Skeletal muscle tissue (tissue), 4 donors: ENCODE data around the gene CDKAL1. TPM values are rescaled to one million over a fixed set of nuclear protein-coding genes. Genes with fewer than 3 reads are reported as not detected.
"Not testable (repeated sequence)": the region's sequence is repeated elsewhere in the genome, so short reads cannot be mapped to it uniquely, and the experiment has no call there.

ENCODE experiments used
- H3K27ac ChIP-seq: one replicate; pipeline ENCODE4 v1.7.0; 2013; ENCODE audit warnings: mild to moderate bottlenecking, low read depth, low read length, inconsistent platforms
- H3K27me3 ChIP-seq, 3 donors: one replicate each; pipeline ENCODE4 v1.7.0; 2013; ENCODE audit warnings: low read length in 3 of 3; ENCODE audit not compliant: control insufficient read depth in 3 of 3, insufficient read depth in 3 of 3
- H3K36me3 ChIP-seq, 3 donors: one replicate each; pipeline ENCODE4 v1.7.0; 2013; ENCODE audit warnings: low read length in 3 of 3; ENCODE audit not compliant: control insufficient read depth in 3 of 3, insufficient read depth in 3 of 3
- H3K4me1 ChIP-seq, 3 donors: one replicate each; pipeline ENCODE4 v1.7.0; 2013; ENCODE audit warnings: low read length in 3 of 3, mild to moderate bottlenecking in 3 of 3; ENCODE audit not compliant: control insufficient read depth in 3 of 3, insufficient read depth in 3 of 3
- H3K4me3 ChIP-seq, 3 donors: one replicate each; pipeline ENCODE4 v1.7.0; 2013; ENCODE audit warnings: low read length in 3 of 3
- H3K9ac ChIP-seq, 3 donors: one replicate each; pipeline ENCODE4 v1.7.0; 2013; ENCODE audit warnings: low read length in 3 of 3, mild to moderate bottlenecking in 3 of 3, moderate library complexity in 2 of 3, low read depth in 1 of 3
- H3K9me3 ChIP-seq, 3 donors: one replicate each; pipeline ENCODE4 v1.7.0; 2013; ENCODE audit warnings: low read length in 3 of 3; ENCODE audit not compliant: control insufficient read depth in 3 of 3
- total RNA-seq: library from RNA; depleted of rRNA; stranded (reverse); fragments of >200 nt; gene quantifications from one replicate; pipeline ENCODE4 v1.2.3, GENCODE V29; 2014
- donor health status: Osteomylitis.

Gene CDKAL1
- total RNA-seq, 1 donor from 2014 or later: 42.8 TPM

DNA sequence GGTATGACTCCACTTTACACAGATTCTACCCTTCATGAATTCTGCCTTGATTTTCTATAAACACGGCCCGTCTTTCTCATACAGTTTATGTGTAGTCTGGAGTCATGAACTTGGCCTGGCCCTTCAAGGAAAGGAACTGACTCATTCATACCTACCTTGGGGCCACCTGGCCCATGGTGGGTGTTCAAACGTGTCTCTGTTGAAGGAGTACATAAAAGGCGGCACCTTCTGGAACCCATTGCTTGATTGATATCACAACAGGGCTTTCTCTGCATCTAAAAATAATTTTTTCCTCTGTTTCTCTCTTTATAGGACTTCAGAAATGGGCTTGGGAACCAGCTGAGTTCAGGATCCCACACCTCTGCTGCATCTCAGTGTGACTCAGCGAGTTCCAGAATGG, 696.3 kb downstream of the CDKAL1 start:
- H3K4me1 ChIP-seq: no peaks in the 10 kb centered on the region
- H3K27ac ChIP-seq: no peak overlapping the region
- no peaks in the 10 kb centered on the region for H3K9me3 ChIP-seq
- no peaks in the 10 kb centered on the region for H3K27me3 ChIP-seq
- no peak overlapping the region for H3K4me3 ChIP-seq
- H3K9ac ChIP-seq: no peak overlapping the region
- H3K36me3 ChIP-seq: peaks cover 7 to 16% (median 15%) of the 10 kb centered on the region in 3 donors

DNA sequence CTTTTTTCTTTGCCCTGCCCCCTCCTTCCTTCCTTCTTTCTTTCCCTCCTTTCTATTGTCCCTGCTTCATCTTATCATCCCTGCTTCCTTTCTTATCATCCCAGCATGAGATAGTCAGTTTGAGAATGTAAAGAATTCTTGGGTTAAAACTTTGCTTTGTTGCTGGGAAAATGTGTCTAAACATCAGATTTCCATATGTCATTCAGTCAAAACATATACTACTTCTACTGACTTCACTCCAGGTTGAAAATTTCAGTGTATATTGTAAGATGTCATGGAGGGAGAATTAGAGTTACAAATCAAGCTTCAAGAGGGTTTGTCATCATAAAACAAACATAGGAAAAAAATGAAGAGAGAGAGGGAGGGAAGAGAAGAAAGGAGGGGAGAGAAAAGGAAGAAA, 700.9 kb downstream of the CDKAL1 start:
- Histone ChIP-seq H3K27me3 (no peaks in the 10 kb centered on the region), H3K27ac (no peak overlapping the region), H3K9ac (no peak overlapping the region), H3K9me3 (peaks cover 0 to 3% (median 0%) of the 10 kb centered on the region in 3 donors), H3K4me3 (no peak overlapping the region), H3K4me1 (no peaks in the 10 kb centered on the region), H3K36me3 (peaks cover 7 to 16% (median 13%) of the 10 kb centered on the region in 3 donors)

DNA sequence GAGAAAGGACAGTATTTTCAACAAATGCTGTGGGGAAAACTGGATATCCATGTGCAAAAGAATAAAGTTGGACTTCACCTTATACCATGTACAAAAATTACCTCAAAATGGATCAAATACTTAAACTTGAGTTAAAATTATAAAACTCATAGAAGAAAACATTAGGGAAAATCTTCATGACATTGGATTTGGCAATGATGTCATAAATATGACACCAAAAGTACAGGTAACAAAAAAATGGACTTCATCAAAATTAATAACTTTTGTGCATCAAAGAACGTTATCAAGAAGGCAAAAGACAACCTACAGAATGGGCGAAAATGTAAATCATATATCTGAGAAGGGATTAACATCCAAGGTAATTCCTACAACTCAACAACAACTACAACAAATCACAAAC, 704.0 kb downstream of the CDKAL1 start:
- no peaks in the 10 kb centered on the region for H3K4me1 ChIP-seq
- H3K27me3 ChIP-seq: no peaks in the 10 kb centered on the region
- no peak overlapping the region for H3K9ac ChIP-seq
- H3K4me3 ChIP-seq: no peak overlapping the region
- H3K27ac ChIP-seq: no peak overlapping the region
- peaks cover 0 to 3% (median 0%) of the 10 kb centered on the region in 3 donors for H3K9me3 ChIP-seq
- peaks cover 1 to 4% (median 1%) of the 10 kb centered on the region in 3 donors for H3K36me3 ChIP-seq

DNA sequence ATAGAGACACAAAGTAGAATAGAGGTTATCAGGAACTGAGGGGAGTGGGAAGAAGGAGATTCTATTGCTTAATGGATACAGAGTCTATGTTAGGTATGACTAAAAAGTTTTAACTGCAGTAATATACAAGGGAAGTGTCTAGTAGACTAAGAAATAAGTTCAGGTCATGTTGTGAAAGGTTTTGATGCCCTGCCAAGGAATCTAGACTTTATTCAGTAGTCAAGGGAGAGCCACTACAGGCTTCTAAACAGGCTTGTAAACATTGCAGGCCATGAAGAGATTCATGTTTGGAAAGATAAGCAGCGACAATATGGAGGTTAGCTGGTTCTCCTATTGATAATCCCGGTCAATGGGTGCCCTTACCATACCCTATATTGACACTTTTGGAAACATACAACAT, 706.5 kb downstream of the CDKAL1 start:
- Histone ChIP-seq H3K9me3 (peaks cover 0 to 3% (median 0%) of the 10 kb centered on the region in 3 donors), H3K4me1 (no peaks in the 10 kb centered on the region), H3K27me3 (no peaks in the 10 kb centered on the region), H3K4me3 (no peak overlapping the region), H3K27ac (no peak overlapping the region), H3K36me3 (no peaks in the 10 kb centered on the region), H3K9ac (no peak overlapping the region)

DNA sequence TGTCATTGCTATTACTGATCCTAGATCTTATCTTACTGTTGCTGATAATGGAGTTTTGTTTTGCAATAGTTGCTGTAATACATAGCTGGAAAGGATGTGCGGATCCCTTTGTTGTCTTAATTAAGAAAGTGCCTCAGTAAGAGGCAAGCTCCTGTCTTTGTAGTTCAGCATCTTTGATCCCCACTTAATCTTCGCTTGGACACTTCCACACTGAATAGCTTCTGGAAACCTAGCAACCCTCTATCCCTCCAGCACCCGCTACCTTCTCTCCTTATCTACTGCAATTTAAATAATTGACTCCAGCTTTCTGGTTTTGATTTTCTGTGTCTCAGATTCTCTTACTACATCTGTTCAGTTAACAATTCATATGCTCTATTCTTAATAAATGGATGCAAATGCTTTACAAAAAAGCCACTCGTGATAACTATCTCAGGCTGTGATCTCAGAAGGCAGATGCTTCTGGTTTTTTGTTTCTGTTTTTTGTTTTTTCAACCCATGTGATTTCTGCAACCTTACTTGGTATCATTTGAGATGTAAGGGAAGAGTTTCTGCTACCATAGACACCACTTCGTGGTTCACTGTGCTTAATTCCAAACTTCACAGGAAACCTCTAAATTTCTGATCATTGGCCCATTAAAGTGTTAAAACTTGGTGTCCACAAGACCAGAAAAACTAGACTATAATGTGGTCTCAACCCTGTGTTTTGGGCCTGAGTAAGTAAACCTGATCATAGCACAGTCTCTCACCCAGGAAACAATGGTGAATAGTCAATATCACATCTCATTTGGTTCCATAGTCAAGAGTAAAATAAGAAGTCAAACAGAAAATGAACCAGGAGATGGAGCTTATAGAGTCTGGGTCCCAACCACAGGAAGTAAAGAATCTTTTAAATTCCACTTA, 707.2 kb downstream of the CDKAL1 start:
- Histone ChIP-seq H3K9me3 (peaks cover 0 to 3% (median 0%) of the 10 kb centered on the region in 3 donors), H3K27ac (no peak overlapping the region)

DNA sequence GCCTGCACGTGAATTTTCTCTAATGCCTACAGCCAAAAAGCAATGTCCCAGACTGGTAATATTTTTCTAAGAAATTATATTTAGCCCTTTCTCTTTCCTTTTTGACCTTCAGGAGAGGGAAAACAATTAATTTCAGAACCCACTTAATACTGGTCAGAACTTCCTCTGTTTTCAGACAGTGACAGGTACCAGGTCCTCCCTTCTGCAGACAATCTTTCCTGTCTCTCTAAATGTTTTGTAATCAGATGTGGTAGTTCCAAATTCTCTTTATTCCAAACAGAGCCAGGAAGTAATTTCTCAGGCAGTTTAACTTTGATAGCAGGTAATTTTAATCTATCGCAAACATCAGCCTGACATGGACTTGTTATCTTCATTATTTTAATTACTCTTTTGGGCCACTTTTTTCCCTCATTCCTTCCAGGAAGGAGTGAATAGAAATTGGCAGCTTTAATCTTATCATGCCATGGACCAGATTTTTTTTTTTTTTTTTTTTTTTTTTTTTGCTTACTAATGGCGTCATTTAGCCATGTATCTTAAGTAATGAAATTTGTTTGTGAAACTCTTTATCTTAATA, 710.7 kb downstream of the CDKAL1 start:
- H3K27ac ChIP-seq: no peak overlapping the region
- H3K9me3 ChIP-seq: no peaks in the 10 kb centered on the region
- no peak overlapping the region for H3K4me3 ChIP-seq
- no peaks in the 10 kb centered on the region for H3K36me3 ChIP-seq
- H3K4me1 ChIP-seq: no peaks in the 10 kb centered on the region
- no peak overlapping the region for H3K9ac ChIP-seq
- no peaks in the 10 kb centered on the region for H3K27me3 ChIP-seq

More for the DNA sequence above, 707.2 kb downstream of the CDKAL1 start:
- H3K9ac ChIP-seq: no peak overlapping the region
- no peaks in the 10 kb centered on the region for H3K36me3 ChIP-seq
- no peak overlapping the region for H3K4me3 ChIP-seq
- no peaks in the 10 kb centered on the region for H3K27me3 ChIP-seq
- H3K4me1 ChIP-seq: no peaks in the 10 kb centered on the region

DNA sequence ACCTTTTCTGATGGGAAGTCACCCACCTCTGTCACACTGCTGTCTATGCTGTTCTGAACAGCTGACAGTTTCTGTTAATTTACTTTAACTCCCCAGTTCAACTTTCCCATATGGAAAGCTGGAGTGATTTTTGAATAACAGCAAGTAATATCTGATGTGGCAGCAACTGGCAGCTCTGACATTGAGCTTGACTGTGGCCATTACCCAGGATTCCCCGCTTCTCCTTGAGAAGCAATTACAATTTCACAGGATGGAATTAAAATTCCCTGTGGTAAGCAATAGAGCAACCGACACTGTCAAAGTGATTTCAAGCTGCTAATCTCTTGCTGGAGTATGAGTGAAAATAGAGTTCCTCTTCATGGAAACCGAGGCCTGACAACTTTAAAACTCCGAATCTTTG, 711.2 kb downstream of the CDKAL1 start:
- Histone ChIP-seq H3K27me3 (no peaks in the 10 kb centered on the region), H3K9me3 (no peaks in the 10 kb centered on the region), H3K4me3 (no peak overlapping the region), H3K4me1 (no peaks in the 10 kb centered on the region), H3K27ac (no peak overlapping the region), H3K36me3 (no peaks in the 10 kb centered on the region), H3K9ac (no peak overlapping the region)

DNA sequence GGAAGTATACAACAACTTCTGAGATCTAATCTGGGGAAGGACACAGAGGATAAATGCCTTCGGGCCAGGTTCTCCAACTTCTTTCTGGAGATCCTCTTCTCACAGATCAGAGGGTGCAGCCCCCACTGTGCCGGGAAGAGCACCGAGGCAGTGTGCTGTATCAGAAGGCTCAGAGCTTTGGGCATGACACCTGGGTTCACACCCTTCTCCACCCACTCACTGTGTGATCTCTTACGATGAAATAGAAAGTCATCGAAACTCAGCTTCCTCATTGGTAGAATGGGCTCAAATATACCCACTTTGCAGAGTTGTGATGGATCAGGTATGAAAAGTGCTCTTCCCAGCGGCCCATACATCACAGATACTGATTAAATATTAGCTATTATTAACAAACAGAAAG, 711.8 kb downstream of the CDKAL1 start:
- H3K4me3 ChIP-seq: no peak overlapping the region
- H3K36me3 ChIP-seq: no peaks in the 10 kb centered on the region
- no peaks in the 10 kb centered on the region for H3K4me1 ChIP-seq
- no peaks in the 10 kb centered on the region for H3K9me3 ChIP-seq
- no peak overlapping the region for H3K9ac ChIP-seq
- no peaks in the 10 kb centered on the region for H3K27me3 ChIP-seq
- no peak overlapping the region for H3K27ac ChIP-seq

DNA sequence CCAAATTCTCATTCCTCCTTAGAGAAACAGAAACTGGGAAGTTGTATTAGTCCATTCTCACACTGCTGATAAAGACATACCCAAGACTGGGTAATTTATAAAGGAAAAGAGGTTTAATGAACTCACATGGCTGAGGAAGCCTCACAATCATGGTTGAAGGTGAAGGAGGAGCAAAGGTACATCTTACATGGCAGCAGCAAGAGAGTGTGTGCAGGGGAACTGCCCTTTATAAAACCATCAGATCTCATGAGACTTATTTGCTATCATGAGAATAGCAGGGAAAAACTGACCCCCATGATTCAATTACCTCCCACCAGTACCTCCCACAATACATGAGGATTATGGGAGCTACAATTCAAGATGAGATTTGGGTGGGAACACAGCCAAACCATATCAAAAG, 720.2 kb downstream of the CDKAL1 start:
- H3K9ac ChIP-seq: not testable (repeated sequence)

DNA sequence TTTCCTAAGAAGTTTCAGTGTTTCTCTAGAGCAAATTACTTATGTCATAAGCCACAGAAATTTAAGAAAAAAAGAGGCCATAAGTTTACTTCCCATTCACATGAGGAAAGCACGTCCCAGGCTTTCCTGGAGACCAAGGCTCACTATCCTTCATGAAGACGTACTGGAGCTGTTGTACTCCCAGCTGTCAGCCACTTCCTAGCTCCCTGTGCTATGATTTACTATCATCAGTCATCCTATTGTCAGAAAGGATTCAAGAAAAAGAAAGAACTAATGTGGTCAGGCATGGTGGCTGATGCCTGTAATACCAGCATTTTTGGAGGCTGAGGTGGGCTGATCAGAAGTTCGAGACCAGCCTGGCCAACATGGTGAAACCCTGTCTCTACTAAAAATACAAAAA, 721.9 kb downstream of the CDKAL1 start:
- no peak overlapping the region for H3K4me3 ChIP-seq
- H3K9me3 ChIP-seq: no peaks in the 10 kb centered on the region
- no peak overlapping the region for H3K27ac ChIP-seq
- H3K27me3 ChIP-seq: no peaks in the 10 kb centered on the region
- no peaks in the 10 kb centered on the region for H3K36me3 ChIP-seq
- no peaks in the 10 kb centered on the region for H3K4me1 ChIP-seq
- no peak overlapping the region for H3K9ac ChIP-seq

More for the DNA sequence above, 720.2 kb downstream of the CDKAL1 start:
- not testable (repeated sequence) for H3K4me3 ChIP-seq, H3K4me1 ChIP-seq, H3K36me3 ChIP-seq, H3K27ac ChIP-seq, H3K9me3 ChIP-seq, H3K27me3 ChIP-seq
